ENCODE measurements around the gene SMYD3.

The SMYD3 gene

DNA sequence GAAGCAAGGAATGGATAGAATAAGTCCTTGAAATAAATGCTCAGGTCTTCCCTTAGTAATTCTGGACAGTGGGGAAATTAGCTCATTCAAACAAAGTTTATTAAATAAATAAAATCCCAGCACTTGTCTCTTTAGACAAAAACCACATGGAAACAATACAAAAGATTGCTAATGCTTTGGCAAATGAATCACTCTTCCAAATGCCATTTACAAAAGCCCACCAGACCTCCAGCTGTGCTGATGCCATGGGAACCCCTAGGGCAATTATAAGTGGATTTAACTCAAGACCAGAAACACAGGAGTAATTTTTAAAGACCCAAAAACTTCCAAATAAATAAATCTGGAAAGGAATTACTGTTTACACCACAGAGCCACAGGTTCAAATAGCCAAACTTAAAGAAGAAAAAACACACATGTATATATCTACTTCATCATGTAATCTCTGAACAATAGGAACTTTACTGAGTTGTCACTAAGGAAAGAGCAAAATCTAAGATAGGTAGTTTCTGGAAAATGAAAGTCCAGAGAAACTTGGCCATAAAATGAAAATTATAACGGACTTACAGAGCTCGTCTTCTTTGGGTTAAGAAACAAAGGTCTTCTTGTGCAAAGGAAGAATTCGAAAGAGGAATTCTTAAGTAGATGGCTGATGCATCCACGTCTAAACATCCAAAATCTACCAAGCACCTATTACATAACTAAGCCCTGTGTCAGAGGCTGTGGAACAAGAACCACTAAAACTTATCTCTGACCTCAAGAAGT is 399.4 kb downstream of the SMYD3 start:
- no peak overlapping the region for H2BK5ac ChIP-seq (ENCODE audit: low read depth, low read length, poor library complexity, severe bottlenecking)

DNA sequence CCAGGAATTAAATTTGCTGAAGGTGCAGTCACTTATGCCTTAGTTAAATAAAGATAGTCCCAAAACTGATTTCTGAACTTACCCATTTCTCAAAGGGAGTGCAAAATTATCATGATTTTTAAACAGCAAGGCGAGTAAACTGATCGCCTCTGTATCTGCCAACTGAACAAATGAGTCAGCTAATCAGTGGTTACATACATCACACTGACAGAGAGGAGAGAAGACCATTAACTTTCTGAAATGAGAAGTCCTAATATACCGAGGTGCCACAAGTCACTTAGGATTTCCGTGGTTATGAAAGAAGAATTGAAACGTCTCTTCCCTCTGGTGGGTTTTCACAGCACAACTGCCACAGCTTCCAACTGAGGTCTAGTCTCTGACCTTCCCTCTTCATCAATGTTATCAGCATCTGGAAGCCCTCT is 400.7 kb downstream of the SMYD3 start:
- Histone ChIP-seq H2BK5ac (ENCODE audit: low read depth, low read length, poor library complexity, severe bottlenecking) (no peak overlapping the region), H3K4me3 (ENCODE audit: insufficient read depth in 1 of 2, low read depth in 1 of 2, low read length in 2 of 2) (no peak overlapping the region), H3K9me3 (ENCODE audit: control insufficient read depth, low read length) (no peaks in the 10 kb centered on the region), H3K4me1 (ENCODE audit: control insufficient read depth, insufficient read depth, low read depth, low read length) (peaks cover 3% of the 10 kb centered on the region), H3K23ac (ENCODE audit: low read length in 2 of 2) (no peak overlapping the region), H2AK5ac (ENCODE audit: low read length, severe bottlenecking) (peak overlapping the region; percentile 28), H4K91ac (ENCODE audit: low read length) (no peak overlapping the region), H4K8ac (ENCODE audit: low read length) (peak overlapping the region; percentile 79), H2BK12ac (ENCODE audit: low read length in 2 of 2) (peak overlapping the region; percentile 35 to 92), H3K27ac (ENCODE audit: low read length, poor library complexity, severe bottlenecking) (no peak overlapping the region), H2AFZ (ENCODE audit: low read depth, low read length) (no peak overlapping the region), H3K18ac (ENCODE audit: low read depth in 1 of 2, low read length in 2 of 2) (peak overlapping the region; percentile 47 to 66), H3K9ac (ENCODE audit: low read length) (no peak overlapping the region), H3K4me2 (ENCODE audit: low read length, poor library complexity, severe bottlenecking) (no peak overlapping the region), H3K4ac (ENCODE audit: low read depth in 1 of 2, low read length in 2 of 2) (peak overlapping the region in 1 of 2 experiments; percentile 64), H2BK120ac (ENCODE audit: low read depth, low read length) (no peak overlapping the region), H3K36me3 (ENCODE audit: control insufficient read depth in 1 of 2, insufficient read depth in 2 of 2, low read depth in 1 of 2, low read length in 2 of 2) (no peaks in the 10 kb centered on the region), H3K27me3 (ENCODE audit: control insufficient read depth in 1 of 2, insufficient read depth in 1 of 2, low read length in 2 of 2) (no peaks in the 10 kb centered on the region), H3K79me1 (replicated peaks; ENCODE audit: low read length, poor library complexity, severe bottlenecking) (peaks cover 7% of the 10 kb centered on the region), H3K14ac (ENCODE audit: low read length in 2 of 2) (no peak overlapping the region), H2BK15ac (ENCODE audit: low read depth, poor library complexity, severe bottlenecking) (no peak overlapping the region)
- DNase-seq, result peak; percentile 51
- 24% methylated on average over 5 of the region's 5 CpGs for WGBS

More for the DNA sequence above, 399.4 kb downstream of the SMYD3 start:
- Histone ChIP-seq H3K4me1 (ENCODE audit: control insufficient read depth, insufficient read depth, low read depth, low read length) (peaks cover 3% of the 10 kb centered on the region), H3K9ac (ENCODE audit: low read length) (no peak overlapping the region), H3K4me2 (ENCODE audit: low read length, poor library complexity, severe bottlenecking) (no peak overlapping the region), H2AFZ (ENCODE audit: low read depth, low read length) (no peak overlapping the region), H4K91ac (ENCODE audit: low read length) (no peak overlapping the region), H3K9me3 (ENCODE audit: control insufficient read depth, low read length) (no peaks in the 10 kb centered on the region), H3K79me1 (replicated peaks; ENCODE audit: low read length, poor library complexity, severe bottlenecking) (peaks cover 7% of the 10 kb centered on the region), H2AK5ac (ENCODE audit: low read length, severe bottlenecking) (no peak overlapping the region), H2BK15ac (ENCODE audit: low read depth, poor library complexity, severe bottlenecking) (no peak overlapping the region), H4K8ac (ENCODE audit: low read length) (no peak overlapping the region), H3K14ac (ENCODE audit: low read length in 2 of 2) (no peak overlapping the region), H3K36me3 (ENCODE audit: control insufficient read depth in 1 of 2, insufficient read depth in 2 of 2, low read depth in 1 of 2, low read length in 2 of 2) (no peaks in the 10 kb centered on the region), H3K27me3 (ENCODE audit: control insufficient read depth in 1 of 2, insufficient read depth in 1 of 2, low read length in 2 of 2) (no peaks in the 10 kb centered on the region), H3K4ac (ENCODE audit: low read depth in 1 of 2, low read length in 2 of 2) (no peak overlapping the region), H2BK120ac (ENCODE audit: low read depth, low read length) (no peak overlapping the region), H3K27ac (ENCODE audit: low read length, poor library complexity, severe bottlenecking) (no peak overlapping the region), H3K18ac (ENCODE audit: low read depth in 1 of 2, low read length in 2 of 2) (no peak overlapping the region), H3K23ac (ENCODE audit: low read length in 2 of 2) (no peak overlapping the region), H2BK12ac (ENCODE audit: low read length in 2 of 2) (no peak overlapping the region), H3K4me3 (ENCODE audit: insufficient read depth in 1 of 2, low read depth in 1 of 2, low read length in 2 of 2) (no peak overlapping the region)
- DNase-seq, result peak; percentile 67
- WGBS, result 64% methylated on average over 3 of the region's 4 CpGs

- H3K9me3 ChIP-seq (ENCODE audit: control insufficient read depth, low read length), result no peaks in the 10 kb centered on the region
- no peak overlapping the region for H3K4me3 ChIP-seq (ENCODE audit: insufficient read depth in 1 of 2, low read depth in 1 of 2, low read length in 2 of 2)
- H2BK12ac ChIP-seq (ENCODE audit: low read length in 2 of 2), result no peak overlapping the region
- no peak overlapping the region for H2BK120ac ChIP-seq (ENCODE audit: low read depth, low read length)
- DNase-seq, result no peak
- no peak overlapping the region for H3K9ac ChIP-seq (ENCODE audit: low read length)
- H2BK15ac ChIP-seq (ENCODE audit: low read depth, poor library complexity, severe bottlenecking), result no peak overlapping the region
- H3K23ac ChIP-seq (ENCODE audit: low read length in 2 of 2), result no peak overlapping the region
- H3K27me3 ChIP-seq (ENCODE audit: control insufficient read depth in 1 of 2, insufficient read depth in 1 of 2, low read length in 2 of 2), result no peaks in the 10 kb centered on the region
- no peak overlapping the region for H2BK5ac ChIP-seq (ENCODE audit: low read depth, low read length, poor library complexity, severe bottlenecking)
- no peak overlapping the region for H3K4me2 ChIP-seq (ENCODE audit: low read length, poor library complexity, severe bottlenecking)
- H3K27ac ChIP-seq (ENCODE audit: low read length, poor library complexity, severe bottlenecking), result no peak overlapping the region
- no peak overlapping the region for H4K8ac ChIP-seq (ENCODE audit: low read length)
- no peak overlapping the region for H2AFZ ChIP-seq (ENCODE audit: low read depth, low read length)
- 76% methylated on average over 4 of the region's 5 CpGs for WGBS
- H3K4ac ChIP-seq (ENCODE audit: low read depth in 1 of 2, low read length in 2 of 2), result no peak overlapping the region
- H4K91ac ChIP-seq (ENCODE audit: low read length), result no peak overlapping the region
- no peaks in the 10 kb centered on the region for H3K36me3 ChIP-seq (ENCODE audit: control insufficient read depth in 1 of 2, insufficient read depth in 2 of 2, low read depth in 1 of 2, low read length in 2 of 2)
- H3K4me1 ChIP-seq (ENCODE audit: control insufficient read depth, insufficient read depth, low read depth, low read length), result no peaks in the 10 kb centered on the region
- H3K79me1 ChIP-seq (replicated peaks; ENCODE audit: low read length, poor library complexity, severe bottlenecking), result peaks cover 7% of the 10 kb centered on the region
- no peak overlapping the region for H3K14ac ChIP-seq (ENCODE audit: low read length in 2 of 2)
- H2AK5ac ChIP-seq (ENCODE audit: low read length, severe bottlenecking), result no peak overlapping the region
- H3K18ac ChIP-seq (ENCODE audit: low read depth in 1 of 2, low read length in 2 of 2), result no peak overlapping the region
These were observed 402.2 kb downstream of the SMYD3 start for GRCh38 chr1:246104927-246105326.

GRCh38 chr1:246099570-246099969 is 407.5 kb downstream of the SMYD3 start:
- no peak overlapping the region for H2BK15ac ChIP-seq (ENCODE audit: low read depth, poor library complexity, severe bottlenecking)
- no peak overlapping the region for H3K27ac ChIP-seq (ENCODE audit: low read length, poor library complexity, severe bottlenecking)
- H4K91ac ChIP-seq (ENCODE audit: low read length), result no peak overlapping the region
- no peak overlapping the region for H3K4ac ChIP-seq (ENCODE audit: low read depth in 1 of 2, low read length in 2 of 2)
- H2AK5ac ChIP-seq (ENCODE audit: low read length, severe bottlenecking), result no peak overlapping the region
- H3K18ac ChIP-seq (ENCODE audit: low read depth in 1 of 2, low read length in 2 of 2), result no peak overlapping the region
- H3K36me3 ChIP-seq (ENCODE audit: control insufficient read depth in 1 of 2, insufficient read depth in 2 of 2, low read depth in 1 of 2, low read length in 2 of 2), result no peaks in the 10 kb centered on the region
- no peak overlapping the region for H3K23ac ChIP-seq (ENCODE audit: low read length in 2 of 2)
- no peak overlapping the region for H2BK12ac ChIP-seq (ENCODE audit: low read length in 2 of 2)
- no peak overlapping the region for H4K8ac ChIP-seq (ENCODE audit: low read length)
- no peak overlapping the region for H3K14ac ChIP-seq (ENCODE audit: low read length in 2 of 2)
- no peak overlapping the region for H2BK120ac ChIP-seq (ENCODE audit: low read depth, low read length)
- no peaks in the 10 kb centered on the region for H3K27me3 ChIP-seq (ENCODE audit: control insufficient read depth in 1 of 2, insufficient read depth in 1 of 2, low read length in 2 of 2)
- no peak overlapping the region for H2AFZ ChIP-seq (ENCODE audit: low read depth, low read length)
- no peak for DNase-seq
- no peaks in the 10 kb centered on the region for H3K9me3 ChIP-seq (ENCODE audit: control insufficient read depth, low read length)
- H3K4me2 ChIP-seq (ENCODE audit: low read length, poor library complexity, severe bottlenecking), result no peak overlapping the region
- H2BK5ac ChIP-seq (ENCODE audit: low read depth, low read length, poor library complexity, severe bottlenecking), result no peak overlapping the region
- H3K4me3 ChIP-seq (ENCODE audit: insufficient read depth in 1 of 2, low read depth in 1 of 2, low read length in 2 of 2), result no peak overlapping the region
- H3K79me1 ChIP-seq (replicated peaks; ENCODE audit: low read length, poor library complexity, severe bottlenecking), result peaks cover 2% of the 10 kb centered on the region
- no peaks in the 10 kb centered on the region for H3K4me1 ChIP-seq (ENCODE audit: control insufficient read depth, insufficient read depth, low read depth, low read length)
- peak overlapping the region; percentile 1 for H3K9ac ChIP-seq (ENCODE audit: low read length)
- WGBS, result no CpG with 5 or more reads among the region's 3 CpGs
